Neural progenitor cell (in vitro differentiated cells): ENCODE measurements around the gene PCNX2. TPM values are rescaled to one million over a fixed set of nuclear protein-coding genes. Genes with fewer than 3 reads are reported as not detected.

Source experiments
- DNase-seq: peaks from one replicate; pipeline ENCODE4 v3.0.0-alpha.2; 2016; ENCODE audit warnings: low spot score
- H2AFZ ChIP-seq: fragments of 200-600 bp; sonication (generic); replicated peaks from 2 replicates; pipeline ENCODE4 v1.6.1; 2016; ENCODE audit warnings: antibody characterized with exemption
- H3F3A ChIP-seq: fragments of 200-600 bp; sonication (generic); 2 replicates; pipeline ENCODE4 v1.6.1; 2016; ENCODE audit warnings: antibody characterized with exemption, low read depth
- H3K27ac ChIP-seq: fragments of 200-600 bp; sonication (generic); 2 replicates; pipeline ENCODE4 v1.5.1; 2016; ENCODE audit warnings: mild to moderate bottlenecking
- H3K27me3 ChIP-seq: fragments of 200-600 bp; sonication (generic); 2 replicates; pipeline ENCODE4 v1.6.1; 2016; ENCODE audit warnings: mild to moderate bottlenecking, moderate library complexity
- H3K36me3 ChIP-seq: fragments of 200-600 bp; sonication (generic); 2 replicates; pipeline ENCODE4 v1.5.1; 2016
- H3K4me1 ChIP-seq: fragments of 200-600 bp; sonication (generic); 2 replicates; pipeline ENCODE4 v1.6.1; 2016; ENCODE audit warnings: mixed run types
- H3K4me2 ChIP-seq: fragments of 200-600 bp; sonication (generic); 2 replicates; pipeline ENCODE4 v1.6.1; 2016
- H3K4me3 ChIP-seq: fragments of 200-600 bp; sonication (generic); 2 replicates; pipeline ENCODE4 v1.5.1; 2016
- H3K79me2 ChIP-seq: fragments of 200-600 bp; sonication (generic); 2 replicates; pipeline ENCODE4 v1.6.1; 2016; ENCODE audit warnings: low read depth
- H3K9ac ChIP-seq: fragments of 200-600 bp; sonication (generic); 2 replicates; pipeline ENCODE4 v1.6.1; 2016
- H3K9me3 ChIP-seq: fragments of 200-600 bp; sonication (generic); 2 replicates; pipeline ENCODE4 v1.5.1; 2016; ENCODE audit warnings: low read depth
- H4K20me1 ChIP-seq: fragments of 200-600 bp; sonication (generic); 2 replicates; pipeline ENCODE4 v1.6.1; 2016; ENCODE audit warnings: low read depth
- H3K27ac Mint-ChIP-seq: 3 replicates; pipeline ENCODE4 v1.8.0; 2021; ENCODE audit warnings: mixed read lengths
- H3K27me3 Mint-ChIP-seq: 2 replicates; pipeline ENCODE4 v1.8.0; 2022; ENCODE audit warnings: low read depth, mild to moderate bottlenecking, inconsistent platforms, moderate library complexity, mixed read lengths; ENCODE audit not compliant: insufficient read depth
- H3K36me3 Mint-ChIP-seq: 3 replicates; pipeline ENCODE4 v1.8.0; 2021; ENCODE audit warnings: mixed read lengths
- H3K4me1 Mint-ChIP-seq: 3 replicates; pipeline ENCODE4 v1.8.0; 2021; ENCODE audit warnings: mixed read lengths
- H3K4me3 Mint-ChIP-seq: 3 replicates; pipeline ENCODE4 v1.8.0; 2021; ENCODE audit warnings: mild to moderate bottlenecking, moderate library complexity, mixed read lengths
- H3K9me3 Mint-ChIP-seq: 3 replicates; pipeline ENCODE4 v1.8.0; 2020; ENCODE audit warnings: mixed read lengths
- EZH2 ChIP-seq: fragments of 200-600 bp; sonication (generic); IDR thresholded peaks from 2 replicates; pipeline ENCODE4 v1.6.1; 2017; ENCODE audit warnings: antibody characterized with exemption, mild to moderate bottlenecking, moderate library complexity
- EZH2phosphoT487 ChIP-seq: fragments of 200-600 bp; sonication (generic); IDR thresholded peaks from 2 replicates; pipeline ENCODE4 v1.6.1; 2017; ENCODE audit warnings: antibody characterized with exemption
- total RNA-seq: library from RNA; depleted of rRNA; stranded (reverse); fragments of >200 nt; gene quantifications from 2 replicates; pipeline ENCODE4 v1.2.3, GENCODE V29; 2015; ENCODE audit warnings: low replicate concordance
- TF ChIP-seq, protein P1 (sequence below): fragments of 200-600 bp; sonication (generic); IDR thresholded peaks from 2 replicates; pipeline ENCODE4 v1.5.1; 2017; ENCODE audit warnings: antibody characterized with exemption, mild to moderate bottlenecking

PCNX2 gene
- total RNA-seq, 1 donor from 2014 or later, result 30.8 TPM

DNA sequence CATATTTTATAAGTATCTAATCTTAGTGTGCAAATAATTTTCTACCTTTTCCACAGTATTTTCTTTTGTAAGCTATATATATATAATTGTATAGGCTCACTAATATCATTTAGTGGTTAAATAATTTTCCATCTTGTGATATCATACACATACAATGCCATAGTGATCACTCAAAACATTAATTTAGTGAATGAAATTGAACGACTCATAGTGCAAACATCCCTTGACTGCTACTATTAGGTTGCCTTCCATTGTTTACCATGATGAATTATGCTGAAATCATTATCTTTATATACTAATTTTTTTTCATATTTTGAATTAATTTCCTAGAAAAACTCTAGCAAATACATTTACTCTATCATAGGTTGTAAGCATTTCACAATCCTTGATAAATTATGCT is 127.1 kb downstream of the PCNX2 start:
- Histone ChIP-seq H3K36me3 (peaks cover 20% of the 10 kb centered on the region), H3K4me3 (no peak overlapping the region), H3K79me2 (no peaks in the 10 kb centered on the region), H3F3A (no peaks in the 10 kb centered on the region), H3K9ac (no peak overlapping the region), H3K27ac (no peak overlapping the region), H3K27me3 (no peaks in the 10 kb centered on the region), H4K20me1 (no peaks in the 10 kb centered on the region), H3K9me3 (peaks cover 9% of the 10 kb centered on the region), H3K4me1 (no peaks in the 10 kb centered on the region), H3K4me2 (no peak overlapping the region), H2AFZ (no peak overlapping the region)
- no peak overlapping the region for H3K27ac Mint-ChIP-seq
- no peak for DNase-seq
- H3K4me1 Mint-ChIP-seq, result no peaks in the 10 kb centered on the region
- H3K9me3 Mint-ChIP-seq, result peaks cover 21% of the 10 kb centered on the region
- no peak overlapping the region for H3K4me3 Mint-ChIP-seq
- no peaks in the 10 kb centered on the region for H3K27me3 Mint-ChIP-seq
- peaks cover 35% of the 10 kb centered on the region for H3K36me3 Mint-ChIP-seq
- TF ChIP-seq, protein P1, sequence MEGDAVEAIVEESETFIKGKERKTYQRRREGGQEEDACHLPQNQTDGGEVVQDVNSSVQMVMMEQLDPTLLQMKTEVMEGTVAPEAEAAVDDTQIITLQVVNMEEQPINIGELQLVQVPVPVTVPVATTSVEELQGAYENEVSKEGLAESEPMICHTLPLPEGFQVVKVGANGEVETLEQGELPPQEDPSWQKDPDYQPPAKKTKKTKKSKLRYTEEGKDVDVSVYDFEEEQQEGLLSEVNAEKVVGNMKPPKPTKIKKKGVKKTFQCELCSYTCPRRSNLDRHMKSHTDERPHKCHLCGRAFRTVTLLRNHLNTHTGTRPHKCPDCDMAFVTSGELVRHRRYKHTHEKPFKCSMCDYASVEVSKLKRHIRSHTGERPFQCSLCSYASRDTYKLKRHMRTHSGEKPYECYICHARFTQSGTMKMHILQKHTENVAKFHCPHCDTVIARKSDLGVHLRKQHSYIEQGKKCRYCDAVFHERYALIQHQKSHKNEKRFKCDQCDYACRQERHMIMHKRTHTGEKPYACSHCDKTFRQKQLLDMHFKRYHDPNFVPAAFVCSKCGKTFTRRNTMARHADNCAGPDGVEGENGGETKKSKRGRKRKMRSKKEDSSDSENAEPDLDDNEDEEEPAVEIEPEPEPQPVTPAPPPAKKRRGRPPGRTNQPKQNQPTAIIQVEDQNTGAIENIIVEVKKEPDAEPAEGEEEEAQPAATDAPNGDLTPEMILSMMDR, result no peak
- TF ChIP-seq EZH2 (no peak), EZH2phosphoT487 (no peak)

DNA sequence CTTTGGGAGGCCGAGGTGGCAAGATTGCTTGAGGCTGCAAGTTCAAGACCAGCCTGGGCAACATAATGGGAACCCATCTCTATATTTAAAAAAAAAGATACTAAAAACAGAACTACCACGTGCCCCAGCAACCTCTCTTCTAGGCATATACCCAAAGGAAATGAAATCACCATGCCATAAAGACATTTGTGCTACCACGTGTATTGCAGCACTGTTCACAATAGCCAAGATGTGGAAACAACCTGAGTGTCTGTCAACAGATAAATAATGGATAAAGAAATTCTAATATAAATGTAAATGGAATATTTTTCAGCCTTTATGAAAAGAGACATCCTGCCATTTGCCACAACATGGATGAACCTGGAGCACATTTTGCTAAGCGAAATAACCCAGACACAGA is 128.6 kb downstream of the PCNX2 start:
- H3K4me3 Mint-ChIP-seq, result no peak overlapping the region
- no peaks in the 10 kb centered on the region for H3K79me2 ChIP-seq
- H3K27ac Mint-ChIP-seq, result no peak overlapping the region
- H3K27me3 Mint-ChIP-seq, result no peaks in the 10 kb centered on the region
- H3K4me1 ChIP-seq, result no peaks in the 10 kb centered on the region
- H3K27me3 ChIP-seq, result no peaks in the 10 kb centered on the region
- peaks cover 18% of the 10 kb centered on the region for H3K36me3 ChIP-seq
- peaks cover 28% of the 10 kb centered on the region for H3K36me3 Mint-ChIP-seq
- H3K9me3 Mint-ChIP-seq, result peaks cover 19% of the 10 kb centered on the region
- no peak overlapping the region for H3K4me2 ChIP-seq
- no peaks in the 10 kb centered on the region for H4K20me1 ChIP-seq
- no peak for TF ChIP-seq EZH2
- TF ChIP-seq, protein P1, result no peak
- TF ChIP-seq EZH2phosphoT487, result no peak
- H3K4me1 Mint-ChIP-seq, result no peaks in the 10 kb centered on the region
- no peak overlapping the region for H3K27ac ChIP-seq
- H3K4me3 ChIP-seq, result no peak overlapping the region
- peaks cover 9% of the 10 kb centered on the region for H3K9me3 ChIP-seq
- no peak overlapping the region for H2AFZ ChIP-seq
- no peak for DNase-seq
- H3K9ac ChIP-seq, result no peak overlapping the region
- H3F3A ChIP-seq, result no peaks in the 10 kb centered on the region

DNA sequence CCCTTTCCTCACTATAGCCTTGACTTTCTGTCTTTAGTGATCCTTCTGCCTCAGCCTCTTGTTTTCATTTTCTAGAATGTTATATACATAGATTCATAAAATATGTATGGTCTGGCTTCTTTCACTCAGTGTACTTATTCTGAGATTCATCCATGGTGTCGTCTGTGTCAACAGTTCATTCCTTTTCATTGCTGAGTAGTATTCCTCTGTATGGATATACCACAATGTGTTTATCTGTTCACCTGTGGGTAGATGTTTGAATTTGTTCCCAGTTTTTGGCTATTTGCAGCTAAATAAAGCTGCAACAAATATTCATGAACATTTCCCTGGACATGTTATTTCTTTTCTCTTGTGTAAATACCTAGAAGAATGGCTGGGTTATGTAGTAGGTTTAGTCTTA is 131.8 kb downstream of the PCNX2 start:
- no peak overlapping the region for H3K27ac Mint-ChIP-seq
- Histone ChIP-seq H3K79me2 (no peaks in the 10 kb centered on the region), H2AFZ (no peak overlapping the region), H3K4me3 (no peak overlapping the region), H3K4me1 (no peaks in the 10 kb centered on the region), H3K9me3 (peaks cover 9% of the 10 kb centered on the region), H3K27ac (no peak overlapping the region), H4K20me1 (no peaks in the 10 kb centered on the region), H3K9ac (no peak overlapping the region), H3K36me3 (peaks cover 12% of the 10 kb centered on the region), H3K4me2 (no peak overlapping the region), H3F3A (no peaks in the 10 kb centered on the region), H3K27me3 (no peaks in the 10 kb centered on the region)
- no peak overlapping the region for H3K4me3 Mint-ChIP-seq
- H3K4me1 Mint-ChIP-seq, result no peaks in the 10 kb centered on the region
- no peaks in the 10 kb centered on the region for H3K27me3 Mint-ChIP-seq
- H3K36me3 Mint-ChIP-seq, result peaks cover 14% of the 10 kb centered on the region
- peaks cover 7% of the 10 kb centered on the region for H3K9me3 Mint-ChIP-seq
- no peak for TF ChIP-seq EZH2
- TF ChIP-seq, protein P1, result no peak
- TF ChIP-seq EZH2phosphoT487, result no peak
- DNase-seq, result no peak
